Loucy (cell line): ENCODE measurements around the gene KIF7.

Experiments
- CTCF ChIP-seq: fragments of 200-600 bp; sonication (generic); conservative IDR thresholded peaks from 2 replicates; pipeline ENCODE4 v1.5.1; 2014; ENCODE audit warnings: mild to moderate bottlenecking, antibody characterized with exemption, low read length
- EZH2phosphoT487 ChIP-seq: fragments of 200-600 bp; IDR thresholded peaks from 2 replicates; pipeline ENCODE4 v1.6.1; 2018; ENCODE audit warnings: antibody characterized with exemption, mild to moderate bottlenecking, moderate library complexity, borderline replicate concordance

- TF ChIP-seq CTCF (no peak), EZH2phosphoT487 (no peak)
Measured at GRCh38 chr15:89672221-89673164, 17.2 kb upstream of the KIF7 start.
